A549 (cell line): ENCODE data around the gene CLDN1. TPM values are rescaled to one million over a fixed set of nuclear protein-coding genes. Genes with fewer than 3 reads are reported as not detected.

Experiments used
- ATAC-seq, 2 experiments: fragments of 200-7000 bp in 1 of 2; fragments of >200 bp in 1 of 2; cut with Nextera tagmentation in 1 of 2; cut with Tn5 transposase in 1 of 2; 3 replicates each; pipeline versions ENCODE4 v1.8.0 to v1.9.1; 2018 to 2020; ENCODE audit warnings: mild to moderate bottlenecking in 1 of 2, moderate library complexity in 1 of 2
- CTCF ChIA-PET: fragments of 300-600 bp; sonication (Branson Sonifier 250); formaldehyde crosslinking; extraction: SDS; loops from one replicate; lab custom pipeline; 2021; ENCODE audit warnings: antibody characterized with exemption, inconsistent platforms; lab: Yijun Ruan, JAX
- POLR2A ChIA-PET: fragments of 350-600 bp; formaldehyde crosslinking; extraction: SDS; loops from one replicate; lab custom pipeline; 2021; ENCODE audit warnings: antibody characterized with exemption, inconsistent platforms; lab: Yijun Ruan, JAX
- DNase-seq, 2 experiments: peaks; one replicate each; pipeline versions ENCODE4 v3.0.0 to v3.0.0-alpha.2; 2011 to 2016; ENCODE audit warnings: low read depth in 1 of 2, low spot score in 1 of 2
- FAIRE-seq: peaks from 2 replicates; lab custom pipeline; 2011; peaks lifted over from hg19 to GRCh38; lab: Jason Lieb, UNC
- H3K27ac ChIP-seq, 2 experiments: fragments of >200 bp; sonication (Bioruptor Twin); formaldehyde crosslinking; 3 replicates each; pipeline ENCODE4 v1.5.1; 2016 to 2017
- H3K4me1 ChIP-seq: fragments of >200 bp; sonication (Bioruptor Twin); formaldehyde crosslinking; 3 replicates; pipeline ENCODE4 v1.6.1; 2016
- H3K4me2 ChIP-seq: fragments of >200 bp; sonication (Bioruptor Twin); formaldehyde crosslinking; 3 replicates; pipeline ENCODE4 v1.6.1; 2016
- H3K4me3 ChIP-seq: fragments of >200 bp; sonication (Bioruptor Twin); formaldehyde crosslinking; 3 replicates; pipeline ENCODE4 v1.5.1; 2016
- H3K9me3 ChIP-seq: fragments of >200 bp; sonication (Bioruptor Twin); formaldehyde crosslinking; 3 replicates; pipeline ENCODE4 v1.6.1; 2016
- BHLHE40 ChIP-seq: IDR thresholded peaks from 2 replicates; pipeline ENCODE4 v1.6.1; 2012; ENCODE audit warnings: low read depth, low read length, inconsistent platforms
- CEBPB ChIP-seq, 2 experiments: fragments of >200 bp in 1 of 2; sonication (Bioruptor Twin) in 1 of 2; formaldehyde crosslinking in 1 of 2; IDR thresholded peaks; 2 replicates each; pipeline ENCODE4 v1.6.1; 2012 to 2016
- EP300 ChIP-seq, 2 experiments: fragments of >200 bp; sonication (Bioruptor Twin); formaldehyde crosslinking; IDR thresholded peaks; 2 replicates in 1 of 2; 3 replicates in 1 of 2; pipeline ENCODE4 v1.6.1; 2016 to 2017
- HOXB13 ChIP-seq: fragments of 250-450 bp; sonication (Bioruptor Pico); IDR thresholded peaks from 2 replicates; pipeline ENCODE4 v1.5.0; 2020; ENCODE audit warnings: low read depth, mild to moderate bottlenecking, moderate library complexity
- KDM1A ChIP-seq: fragments of 200-600 bp; sonication (generic); IDR thresholded peaks from 2 replicates; pipeline ENCODE4 v1.6.1; 2016; ENCODE audit warnings: low read depth, mild to moderate bottlenecking
- MAZ ChIP-seq: fragments of 150-350 bp; IDR thresholded peaks from 2 replicates; pipeline ENCODE4 v1.6.1; 2014; ENCODE audit warnings: antibody characterized with exemption, low read depth, low read length, borderline replicate concordance
- MYC ChIP-seq: IDR thresholded peaks from 2 replicates; pipeline ENCODE4 v1.6.1; 2012; ENCODE audit warnings: mild to moderate bottlenecking, inconsistent platforms, low read length, improper control_type of control experiment, borderline replicate concordance
- NPAS2 ChIP-seq: fragments of 250-450 bp; sonication (Bioruptor Pico); IDR thresholded peaks from 2 replicates; pipeline ENCODE4 v1.8.0; 2022; ENCODE audit warnings: mild to moderate bottlenecking, moderate library complexity, borderline replicate concordance
- NR3C1 ChIP-seq: fragments of >200 bp; sonication (Bioruptor Twin); formaldehyde crosslinking; IDR thresholded peaks from 3 replicates; pipeline ENCODE4 v1.6.1; 2017
- RNF2 ChIP-seq: fragments of 200-600 bp; sonication (generic); IDR thresholded peaks from 2 replicates; pipeline ENCODE4 v1.6.1; 2016; ENCODE audit warnings: low read depth, mild to moderate bottlenecking, antibody characterized with exemption, moderate library complexity, borderline replicate concordance
- SMC3 ChIP-seq: fragments of >200 bp; sonication (Bioruptor Twin); formaldehyde crosslinking; IDR thresholded peaks from 3 replicates; pipeline ENCODE4 v1.6.1; 2018; ENCODE audit warnings: inconsistent platforms
- ZNF302 ChIP-seq: fragments of 250-450 bp; sonication (Bioruptor Pico); IDR thresholded peaks from 2 replicates; pipeline ENCODE4 v1.9.0; 2021; ENCODE audit warnings: inconsistent platforms, mild to moderate bottlenecking, moderate library complexity
- ZSCAN20 ChIP-seq: fragments of 250-450 bp; sonication (Bioruptor Pico); IDR thresholded peaks from 2 replicates; pipeline ENCODE4 v1.8.0; 2022; ENCODE audit warnings: mild to moderate bottlenecking, moderate library complexity
- WGBS: methylation state at CpG from one replicate; pipeline ENCODE4 v1.1.6; 2017; ENCODE audit errors: missing lambda C conversion rate; 5-methylcytosine and 5-hydroxymethylcytosine counted together
- polyA plus RNA-seq, 4 experiments: library from polyadenylated mRNA; depleted of rRNA in 3 of 4; stranded (reverse); fragments of >200 nt; fragmentation: RNase III in 1 of 4; extraction: RNeasy Plus Mini Kit Qiagen cat#74134 plus additional on column Dnase treatment in 1 of 4; gene quantifications; 2 replicates in 3 of 4; 3 replicates in 1 of 4; pipeline ENCODE4 v1.2.3, GENCODE V29; 2011 to 2017
- TF ChIP-seq, protein P1 (sequence below): fragments of 250-450 bp; sonication (Bioruptor Pico); IDR thresholded peaks from 2 replicates; pipeline ENCODE4 v1.5.0; 2021; ENCODE audit warnings: mild to moderate bottlenecking, moderate library complexity, borderline replicate concordance
- TF ChIP-seq, protein P2 (sequence below): IDR thresholded peaks from 2 replicates; pipeline ENCODE4 v1.6.1; 2012
- TF ChIP-seq, protein P3 (sequence below): fragments of >200 bp; sonication (Bioruptor Twin); formaldehyde crosslinking; IDR thresholded peaks from 3 replicates; pipeline ENCODE4 v1.5.1; 2016

The CLDN1 gene
- polyA plus RNA-seq, 2 of the 4 experiments (the other 2 are of a cell fraction) = 33.7 to 142 TPM

DNA sequence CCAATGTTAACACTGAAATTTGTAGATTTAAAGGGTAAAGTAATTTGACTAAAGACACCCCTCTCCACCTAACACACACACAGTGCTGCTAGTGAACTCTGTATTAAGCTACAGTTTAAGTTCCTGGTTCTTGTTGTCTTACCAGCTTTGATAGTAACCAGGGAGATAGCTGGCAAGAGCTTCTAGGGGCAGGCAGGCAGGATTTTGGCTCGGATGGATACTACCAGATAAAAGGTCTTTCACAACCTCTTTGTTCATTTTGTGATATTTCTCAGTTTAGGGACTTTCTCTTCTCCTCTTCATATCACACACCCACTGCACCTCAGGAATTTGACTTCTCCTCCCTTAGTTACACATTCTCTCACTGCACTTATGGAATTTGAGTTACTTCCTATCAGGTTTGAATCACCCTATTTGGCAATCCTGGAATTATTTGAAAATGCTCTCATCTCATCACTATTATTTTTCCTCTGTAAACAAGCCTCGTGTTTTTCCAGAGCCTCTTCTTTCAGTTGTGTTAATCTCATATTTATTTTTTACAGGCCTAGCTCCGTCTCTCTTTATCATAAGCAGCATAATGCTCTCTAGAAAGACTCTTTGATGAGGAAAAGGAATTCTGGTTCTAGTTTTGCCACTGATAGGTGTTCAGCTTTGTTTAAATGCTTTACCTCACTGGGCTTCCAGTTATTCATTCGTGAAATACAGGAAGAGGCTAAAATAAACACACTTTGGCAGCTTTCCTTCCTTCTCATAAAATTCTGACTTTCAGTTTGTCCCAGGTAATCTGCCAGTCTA is 23.0 kb upstream of the CLDN1 start (continued):
- TF ChIP-seq, protein P1, sequence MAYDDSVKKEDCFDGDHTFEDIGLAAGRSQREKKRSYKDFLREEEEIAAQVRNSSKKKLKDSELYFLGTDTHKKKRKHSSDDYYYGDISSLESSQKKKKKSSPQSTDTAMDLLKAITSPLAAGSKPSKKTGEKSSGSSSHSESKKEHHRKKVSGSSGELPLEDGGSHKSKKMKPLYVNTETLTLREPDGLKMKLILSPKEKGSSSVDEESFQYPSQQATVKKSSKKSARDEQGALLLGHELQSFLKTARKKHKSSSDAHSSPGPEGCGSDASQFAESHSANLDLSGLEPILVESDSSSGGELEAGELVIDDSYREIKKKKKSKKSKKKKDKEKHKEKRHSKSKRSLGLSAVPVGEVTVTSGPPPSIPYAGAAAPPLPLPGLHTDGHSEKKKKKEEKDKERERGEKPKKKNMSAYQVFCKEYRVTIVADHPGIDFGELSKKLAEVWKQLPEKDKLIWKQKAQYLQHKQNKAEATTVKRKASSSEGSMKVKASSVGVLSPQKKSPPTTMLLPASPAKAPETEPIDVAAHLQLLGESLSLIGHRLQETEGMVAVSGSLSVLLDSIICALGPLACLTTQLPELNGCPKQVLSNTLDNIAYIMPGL (CRISPR knock-in tag) = no peak
- TF ChIP-seq MYC (no peak), CEBPB (IDR thresholded peaks at IDR 0.05) (peak; percentile 91 to 97), HOXB13 (CRISPR knock-in tag) (no peak), SMC3 (peak; percentile 43; the same call in 2 of the 3 replicates)

DNA sequence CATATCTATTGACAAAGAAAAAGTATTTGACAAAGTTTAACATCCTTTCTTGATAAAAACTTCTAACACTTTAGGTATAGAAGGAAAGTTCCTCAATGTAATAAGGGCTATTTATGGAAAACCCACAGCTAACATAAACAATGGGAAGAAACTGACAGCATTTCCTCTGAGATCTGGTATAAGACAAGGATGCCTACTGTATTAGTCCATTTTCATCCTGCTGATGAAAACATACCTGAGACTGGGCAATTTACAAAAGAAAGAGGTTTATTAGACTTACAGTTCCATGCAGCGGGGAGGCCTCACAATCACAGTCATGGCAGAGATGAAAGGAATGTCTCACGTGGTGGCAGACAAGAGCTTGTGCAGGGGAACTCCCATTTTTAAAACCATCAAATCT is 17.8 kb upstream of the CLDN1 start:
- WGBS = 89% methylated on average over 2 of the region's 2 CpGs
- ATAC-seq (no peak), DNase-seq (no peak), FAIRE-seq (no peak)
- Histone ChIP-seq H3K4me3 (no peak overlapping the region), H3K4me1 (peaks cover 20% of the 10 kb centered on the region), H3K27ac (no peak overlapping the region), H3K9me3 (peaks cover 25% of the 10 kb centered on the region), H3K4me2 (no peak overlapping the region)
- TF ChIP-seq NR3C1 = no peak
- no peak for TF ChIP-seq KDM1A
- TF ChIP-seq BHLHE40 = no peak
- TF ChIP-seq EP300 (IDR thresholded peaks at IDR 0.05) = no peak
- TF ChIP-seq, protein P2, sequence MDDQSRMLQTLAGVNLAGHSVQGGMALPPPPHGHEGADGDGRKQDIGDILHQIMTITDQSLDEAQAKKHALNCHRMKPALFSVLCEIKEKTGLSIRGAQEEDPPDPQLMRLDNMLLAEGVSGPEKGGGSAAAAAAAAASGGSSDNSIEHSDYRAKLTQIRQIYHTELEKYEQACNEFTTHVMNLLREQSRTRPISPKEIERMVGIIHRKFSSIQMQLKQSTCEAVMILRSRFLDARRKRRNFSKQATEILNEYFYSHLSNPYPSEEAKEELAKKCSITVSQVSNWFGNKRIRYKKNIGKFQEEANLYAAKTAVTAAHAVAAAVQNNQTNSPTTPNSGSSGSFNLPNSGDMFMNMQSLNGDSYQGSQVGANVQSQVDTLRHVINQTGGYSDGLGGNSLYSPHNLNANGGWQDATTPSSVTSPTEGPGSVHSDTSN = no peak
- no peak for TF ChIP-seq ZSCAN20 (CRISPR knock-in tag)
- no peak for TF ChIP-seq RNF2
- ChIA-PET POLR2A (no interaction called here), CTCF (interaction anchor here (1.2 to 8.3 kb wide), 2 partner anchors 17 to 46 kb away, joined by 3 to 74 read pairs; partner anchors contain the start of gene CLDN1)

DNA sequence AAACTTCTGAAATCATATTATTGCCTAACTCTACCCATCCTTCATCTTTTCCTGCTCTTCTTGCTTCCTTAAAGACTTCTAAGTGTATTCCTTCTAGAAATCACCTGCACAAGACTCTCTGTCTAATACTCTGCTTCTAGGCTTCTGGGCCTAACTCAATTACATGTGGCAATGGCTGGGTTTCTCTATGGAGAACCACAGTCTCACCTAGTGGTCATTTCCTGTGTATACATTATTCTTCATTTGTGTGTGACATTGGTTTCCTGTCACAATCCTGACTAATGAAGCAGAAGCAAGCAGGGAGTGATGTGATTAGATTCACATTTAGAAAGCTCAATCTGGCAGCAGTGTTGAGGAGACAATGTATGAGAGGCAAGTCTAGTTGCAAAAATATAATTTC is 16.9 kb upstream of the CLDN1 start:
- POLR2A ChIA-PET = no interaction called here
- no peak for DNase-seq

More for the DNA sequence above, 16.9 kb upstream of the CLDN1 start:
- Histone ChIP-seq H3K4me3 (no peak overlapping the region), H3K9me3 (peaks cover 25% of the 10 kb centered on the region), H3K27ac (peak overlapping the region in 1 of 2 experiments; percentile 47; a peak in 2 of 6 replicates), H3K4me1 (peaks cover 12% of the 10 kb centered on the region), H3K4me2 (no peak overlapping the region)
- ATAC-seq (peak in 1 of 2 experiments; percentile 57; a peak in 3 of 6 replicates), FAIRE-seq (no peak)
- CTCF ChIA-PET = interaction anchor here (1.0 to 8.3 kb wide), 3 partner anchors 9 to 45 kb away, joined by 3 to 74 read pairs (median 5); partner anchors contain the start of gene CLDN1
- TF ChIP-seq MAZ (no peak), ZNF302 (CRISPR knock-in tag) (no peak), HOXB13 (CRISPR knock-in tag) (no peak), NPAS2 (CRISPR knock-in tag) (no peak), RNF2 (no peak)
- TF ChIP-seq, protein P3, sequence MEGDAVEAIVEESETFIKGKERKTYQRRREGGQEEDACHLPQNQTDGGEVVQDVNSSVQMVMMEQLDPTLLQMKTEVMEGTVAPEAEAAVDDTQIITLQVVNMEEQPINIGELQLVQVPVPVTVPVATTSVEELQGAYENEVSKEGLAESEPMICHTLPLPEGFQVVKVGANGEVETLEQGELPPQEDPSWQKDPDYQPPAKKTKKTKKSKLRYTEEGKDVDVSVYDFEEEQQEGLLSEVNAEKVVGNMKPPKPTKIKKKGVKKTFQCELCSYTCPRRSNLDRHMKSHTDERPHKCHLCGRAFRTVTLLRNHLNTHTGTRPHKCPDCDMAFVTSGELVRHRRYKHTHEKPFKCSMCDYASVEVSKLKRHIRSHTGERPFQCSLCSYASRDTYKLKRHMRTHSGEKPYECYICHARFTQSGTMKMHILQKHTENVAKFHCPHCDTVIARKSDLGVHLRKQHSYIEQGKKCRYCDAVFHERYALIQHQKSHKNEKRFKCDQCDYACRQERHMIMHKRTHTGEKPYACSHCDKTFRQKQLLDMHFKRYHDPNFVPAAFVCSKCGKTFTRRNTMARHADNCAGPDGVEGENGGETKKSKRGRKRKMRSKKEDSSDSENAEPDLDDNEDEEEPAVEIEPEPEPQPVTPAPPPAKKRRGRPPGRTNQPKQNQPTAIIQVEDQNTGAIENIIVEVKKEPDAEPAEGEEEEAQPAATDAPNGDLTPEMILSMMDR = peak; percentile 5; the same call in 1 of the 3 replicates
